Measurements from ENCODE around the gene TLCD1.

DNA sequence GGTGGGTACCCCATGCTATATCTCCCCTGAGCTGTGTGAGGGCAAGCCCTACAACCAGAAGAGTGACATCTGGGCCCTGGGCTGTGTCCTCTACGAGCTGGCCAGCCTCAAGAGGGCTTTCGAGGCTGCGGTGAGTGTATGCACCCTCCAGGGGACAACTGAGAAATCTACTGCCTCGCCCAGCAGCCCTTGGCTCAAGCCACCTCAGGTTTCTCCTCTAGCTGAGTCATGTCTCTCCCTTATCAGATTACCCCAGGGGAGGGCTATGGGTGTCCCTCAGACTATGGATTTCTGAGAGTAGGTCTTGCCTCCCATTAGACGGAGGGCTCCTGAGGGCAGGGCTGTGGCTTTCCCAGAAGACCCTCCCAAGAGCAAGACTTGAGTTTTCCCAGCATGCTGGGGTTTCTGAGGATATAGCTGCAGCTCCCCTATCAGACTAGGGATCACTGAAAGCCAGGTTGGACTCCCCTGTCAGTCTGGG is 9.2 kb upstream of the TLCD1 start:
- no peak for TF ChIP-seq POLR2A (IDR thresholded peaks at IDR 0.05)
- TF ChIP-seq, protein P1, sequence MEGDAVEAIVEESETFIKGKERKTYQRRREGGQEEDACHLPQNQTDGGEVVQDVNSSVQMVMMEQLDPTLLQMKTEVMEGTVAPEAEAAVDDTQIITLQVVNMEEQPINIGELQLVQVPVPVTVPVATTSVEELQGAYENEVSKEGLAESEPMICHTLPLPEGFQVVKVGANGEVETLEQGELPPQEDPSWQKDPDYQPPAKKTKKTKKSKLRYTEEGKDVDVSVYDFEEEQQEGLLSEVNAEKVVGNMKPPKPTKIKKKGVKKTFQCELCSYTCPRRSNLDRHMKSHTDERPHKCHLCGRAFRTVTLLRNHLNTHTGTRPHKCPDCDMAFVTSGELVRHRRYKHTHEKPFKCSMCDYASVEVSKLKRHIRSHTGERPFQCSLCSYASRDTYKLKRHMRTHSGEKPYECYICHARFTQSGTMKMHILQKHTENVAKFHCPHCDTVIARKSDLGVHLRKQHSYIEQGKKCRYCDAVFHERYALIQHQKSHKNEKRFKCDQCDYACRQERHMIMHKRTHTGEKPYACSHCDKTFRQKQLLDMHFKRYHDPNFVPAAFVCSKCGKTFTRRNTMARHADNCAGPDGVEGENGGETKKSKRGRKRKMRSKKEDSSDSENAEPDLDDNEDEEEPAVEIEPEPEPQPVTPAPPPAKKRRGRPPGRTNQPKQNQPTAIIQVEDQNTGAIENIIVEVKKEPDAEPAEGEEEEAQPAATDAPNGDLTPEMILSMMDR (IDR thresholded peaks at IDR 0.05): no peak

Data from body of pancreas (tissue), 4 donors.